ENCODE results near the gene DBNL.
"Not testable (repeated sequence)": the region's sequence is repeated elsewhere in the genome, so short reads cannot be mapped to it uniquely, and the experiment has no call there.

Gene DBNL

DNA sequence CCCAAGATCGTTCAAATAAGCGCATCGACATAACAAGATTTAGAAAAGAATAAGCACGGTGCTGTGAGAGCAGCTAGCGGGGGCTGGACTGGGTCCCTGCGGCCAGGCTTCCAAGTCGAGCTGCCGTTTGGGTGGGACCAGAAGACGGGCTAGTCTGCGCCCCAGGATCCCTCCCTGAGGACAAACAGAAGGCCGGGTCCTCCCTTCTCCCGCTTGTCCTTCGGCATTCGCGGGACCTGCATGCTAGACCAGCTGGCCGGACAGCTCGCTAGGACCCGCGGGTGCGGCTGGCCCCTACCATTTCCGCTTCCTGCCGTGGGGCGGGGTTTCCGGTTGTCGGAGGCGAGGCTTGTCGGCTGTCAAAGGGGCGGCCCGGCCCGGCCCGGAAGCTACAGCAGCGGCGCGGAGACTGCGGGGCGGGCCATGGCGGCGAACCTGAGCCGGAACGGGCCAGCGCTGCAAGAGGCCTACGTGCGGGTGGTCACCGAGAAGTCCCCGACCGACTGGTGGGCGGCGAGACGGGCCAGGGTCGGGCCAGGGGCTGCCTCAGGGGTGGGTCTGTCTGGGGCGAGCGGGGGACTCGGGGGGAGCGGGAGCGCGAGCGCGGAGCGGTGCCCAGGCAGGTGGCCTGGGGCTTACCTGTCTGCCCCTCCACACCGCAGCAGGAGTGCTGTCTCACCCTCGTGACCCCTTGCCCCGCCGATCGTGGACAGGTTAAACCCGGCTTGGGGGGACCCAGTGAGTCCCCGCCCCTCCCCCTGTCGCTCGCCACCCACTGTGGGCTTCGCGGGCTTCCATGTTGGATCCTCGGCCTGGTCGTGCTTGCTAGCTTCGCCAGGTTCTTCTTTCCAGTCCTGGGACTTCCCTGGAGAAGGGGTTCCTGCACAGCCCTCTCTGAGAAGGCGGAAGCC, at the start of gene DBNL:
Gene DBNL (plus strand): TSS at position 388 of the 911 bp plus-strand sequence. CDS start 36 bp downstream, at position 424.
- TF ChIP-seq LEF1 (IDR thresholded peaks at IDR 0.05; ENCODE audit: borderline replicate concordance) (no peak), FOXM1 (IDR thresholded peaks at IDR 0.05; ENCODE audit: borderline replicate concordance) (no peak), FOXA1 (IDR thresholded peaks at IDR 0.05) (no peak), SUZ12 (IDR thresholded peaks at IDR 0.05) (no peak), ZNF384 (IDR thresholded peaks at IDR 0.05) (no peak), HDGF (IDR thresholded peaks at IDR 0.05; ENCODE audit: borderline replicate concordance) (no peak), FOXK2 (IDR thresholded peaks at IDR 0.05) (no peak), ARNT (IDR thresholded peaks at IDR 0.05) (no peak), L3MBTL2 (conservative IDR thresholded peaks at IDR 0.05) (peak; percentile 90), TARDBP (IDR thresholded peaks at IDR 0.05) (no peak)
- TF ChIP-seq, protein P1, sequence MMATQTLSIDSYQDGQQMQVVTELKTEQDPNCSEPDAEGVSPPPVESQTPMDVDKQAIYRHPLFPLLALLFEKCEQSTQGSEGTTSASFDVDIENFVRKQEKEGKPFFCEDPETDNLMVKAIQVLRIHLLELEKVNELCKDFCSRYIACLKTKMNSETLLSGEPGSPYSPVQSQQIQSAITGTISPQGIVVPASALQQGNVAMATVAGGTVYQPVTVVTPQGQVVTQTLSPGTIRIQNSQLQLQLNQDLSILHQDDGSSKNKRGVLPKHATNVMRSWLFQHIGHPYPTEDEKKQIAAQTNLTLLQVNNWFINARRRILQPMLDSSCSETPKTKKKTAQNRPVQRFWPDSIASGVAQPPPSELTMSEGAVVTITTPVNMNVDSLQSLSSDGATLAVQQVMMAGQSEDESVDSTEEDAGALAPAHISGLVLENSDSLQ (IDR thresholded peaks at IDR 0.05): peak; percentile 61
- CTCF ChIA-PET: no interaction called here
- POLR2A ChIA-PET: interaction anchor here (0.9 to 1.9 kb wide), 12 partner anchors 8 to 93 kb away, joined by 3 to 7 read pairs (median 4); partner anchors contain the start of gene POLD2
- DNase-seq (ENCODE audit: extremely low spot score): peak; percentile 93

DNA sequence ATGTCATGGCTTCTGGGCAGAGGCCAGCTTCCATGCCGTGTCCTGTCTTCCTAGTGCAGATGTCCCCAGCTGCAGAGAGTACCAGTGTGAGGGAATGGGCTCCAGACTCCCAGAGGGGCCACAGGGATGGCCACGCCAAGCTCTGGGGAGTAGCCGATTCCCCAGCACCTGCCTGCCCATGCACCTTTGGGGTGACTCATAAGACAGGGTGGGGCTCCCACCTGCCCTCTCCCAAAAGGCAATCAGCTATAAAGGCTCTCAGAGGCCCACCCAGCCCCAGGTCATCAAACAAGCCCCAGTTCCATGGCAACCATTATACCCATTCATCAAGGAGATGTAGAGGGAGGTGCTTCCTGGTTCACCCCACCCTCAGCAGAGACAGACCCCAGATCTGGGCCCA, 47.0 kb upstream of the DBNL start, which contains the start of gene SPDYE1:
Gene SPDYE1 (plus strand): TSS at position 366 of the 400 bp plus-strand sequence. CDS start 2,053 bp downstream, outside the sequence.
- DNase-seq (ENCODE audit: extremely low spot score); CTCF ChIA-PET; POLR2A ChIA-PET: not testable (repeated sequence)

DNA sequence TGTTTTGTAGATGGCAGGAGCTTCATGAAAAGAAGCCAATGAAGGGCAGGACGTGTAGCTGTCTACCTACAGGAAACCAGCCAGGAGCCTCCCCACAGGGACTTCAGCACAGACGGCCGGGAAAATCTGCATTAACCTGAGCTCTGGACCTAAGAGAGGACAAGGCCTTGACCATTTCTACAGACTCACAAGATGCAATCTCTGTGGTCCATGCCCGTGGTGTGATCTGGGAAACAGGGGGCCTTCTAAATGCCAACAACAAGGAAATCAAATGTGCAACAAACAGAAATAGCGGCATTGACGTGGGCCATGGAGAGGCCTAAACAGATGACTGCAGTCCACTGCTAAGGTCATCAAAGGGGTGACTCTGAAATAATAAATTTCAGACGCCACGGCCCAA, 32.4 kb upstream of the DBNL start:
- CTCF ChIA-PET; POLR2A ChIA-PET; DNase-seq (ENCODE audit: extremely low spot score): not testable (repeated sequence)

DNA sequence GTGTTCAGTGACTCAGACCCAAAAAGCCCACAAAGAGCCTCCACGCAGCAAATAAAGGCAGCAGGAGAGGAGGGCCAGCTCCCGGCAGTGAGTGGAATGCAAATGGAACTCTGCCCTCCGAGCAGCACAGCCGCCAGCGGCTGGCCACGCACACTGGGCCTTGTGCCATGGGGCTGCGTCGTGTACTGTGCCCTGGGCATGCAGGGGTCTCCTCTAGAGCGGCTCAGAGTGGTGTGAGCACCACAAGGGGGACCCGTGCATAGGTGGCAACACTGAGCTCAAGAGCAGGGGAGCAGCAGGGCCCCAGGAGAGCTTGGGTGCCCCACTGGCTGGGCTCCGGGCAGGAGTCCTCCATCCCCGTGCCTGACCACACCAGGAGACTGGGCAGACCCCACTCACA, 29.4 kb upstream of the DBNL start:
- CTCF ChIA-PET; DNase-seq (ENCODE audit: extremely low spot score); POLR2A ChIA-PET: not testable (repeated sequence)

DNA sequence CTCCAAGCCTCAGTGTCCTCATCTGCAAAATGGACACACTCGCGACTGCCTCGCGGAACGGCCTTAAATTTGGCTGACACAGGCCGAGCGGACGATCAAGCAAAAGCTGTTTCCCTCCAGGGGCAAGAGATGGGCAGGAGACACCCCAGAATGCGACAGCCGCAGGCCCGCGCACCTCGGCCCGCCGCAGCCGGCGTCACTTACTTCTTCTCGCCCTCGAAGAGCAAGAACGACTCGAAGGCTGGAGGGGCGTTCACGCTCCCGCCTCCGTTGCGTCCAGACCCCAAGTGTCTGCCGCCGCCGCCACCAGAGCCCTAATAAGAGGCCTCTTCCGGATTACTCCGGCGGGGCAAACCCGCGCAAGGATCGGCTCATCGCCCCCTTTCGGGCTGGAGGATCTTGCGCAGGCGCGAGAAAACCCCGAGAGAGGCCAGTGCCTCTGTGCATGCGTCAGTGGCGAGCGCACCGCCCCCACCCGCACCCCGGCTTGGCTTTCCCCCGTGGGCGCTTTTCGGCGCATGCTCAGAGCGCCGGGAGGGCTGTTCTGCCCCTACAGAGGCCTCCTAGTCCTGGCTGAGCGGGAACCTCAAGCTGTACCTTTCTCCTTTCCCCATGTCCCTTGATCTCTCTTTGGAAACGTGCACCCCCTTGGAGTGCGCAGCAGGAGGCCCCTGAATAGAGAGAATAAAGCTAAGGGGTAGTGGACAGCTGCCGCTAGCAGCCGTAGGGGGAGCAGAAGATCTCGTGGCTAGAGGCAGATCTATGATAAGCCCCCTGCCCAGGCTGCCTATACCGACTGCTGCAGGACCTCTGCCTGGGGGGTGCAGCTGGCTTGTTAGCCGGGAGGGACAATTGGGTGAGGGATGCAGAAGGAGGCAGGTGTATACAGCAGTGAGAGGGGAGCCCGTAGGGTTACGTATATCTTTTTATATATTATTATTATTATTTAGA, 25.4 kb upstream of the DBNL start:
- DNase-seq (ENCODE audit: extremely low spot score): peak; percentile 93
- ChIA-PET CTCF (interaction anchor here (0.6 kb wide), 2 partner anchors 177 to 196 kb away, joined by 3 read pairs; no protein-coding TSS in a partner anchor), POLR2A (interaction anchor here (1.1 kb wide), 1 partner anchor 49 kb away, joined by 3 read pairs; no protein-coding TSS in a partner anchor)
- TF ChIP-seq L3MBTL2 (conservative IDR thresholded peaks at IDR 0.05) (peak; percentile 29; the same call in 1 of the 2 replicates), ELF4 (IDR thresholded peaks at IDR 0.05) (peak; percentile 54; the same call in 1 of the 2 replicates)

DNA sequence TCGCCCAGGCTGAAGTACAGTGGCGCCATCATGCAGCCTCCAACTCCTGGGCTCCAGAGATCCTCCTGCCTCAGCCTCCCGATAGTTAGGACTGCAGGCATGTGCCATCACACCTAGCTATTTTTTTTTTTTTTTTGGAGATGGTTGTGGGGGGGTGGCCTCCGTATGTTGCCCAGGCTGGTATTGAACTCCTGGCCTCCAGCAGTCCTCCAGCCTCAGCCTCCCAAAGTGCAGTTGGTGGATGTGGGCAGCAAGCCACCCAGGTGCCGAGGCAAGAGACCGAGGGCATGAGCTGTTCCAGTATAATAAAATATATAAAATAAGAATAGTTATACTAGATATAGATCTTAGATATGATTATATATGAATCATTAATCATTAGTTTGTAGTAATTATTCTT, 24.7 kb upstream of the DBNL start:
- CTCF ChIA-PET: interaction anchor here (0.6 kb wide), 2 partner anchors 177 to 195 kb away, joined by 3 read pairs; no protein-coding TSS in a partner anchor
- POLR2A ChIA-PET: interaction anchor here (1.1 kb wide), 1 partner anchor 50 kb away, joined by 3 read pairs; no protein-coding TSS in a partner anchor
- not testable (repeated sequence) for DNase-seq (ENCODE audit: extremely low spot score)

DNA sequence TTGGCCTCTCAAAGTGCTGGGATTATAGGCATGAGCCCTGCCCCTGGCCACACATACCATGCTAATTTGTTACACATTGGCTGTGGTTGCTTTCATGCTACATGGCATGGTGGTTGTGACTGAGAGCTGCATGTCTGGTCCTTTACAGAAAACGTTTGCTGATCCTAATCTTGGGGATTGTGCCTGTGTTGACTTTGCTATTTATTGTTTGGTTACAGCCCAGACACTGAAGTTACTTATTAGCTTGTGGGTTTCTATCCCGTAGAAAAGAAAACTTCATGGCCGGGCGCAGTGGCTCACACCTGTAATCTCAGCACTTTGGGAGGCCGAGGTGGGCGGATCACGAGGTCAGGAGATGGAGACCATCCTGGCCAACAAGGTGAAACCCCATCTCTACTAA, 22.4 kb upstream of the DBNL start:
- CTCF ChIA-PET; POLR2A ChIA-PET; DNase-seq (ENCODE audit: extremely low spot score): not testable (repeated sequence)

DNA sequence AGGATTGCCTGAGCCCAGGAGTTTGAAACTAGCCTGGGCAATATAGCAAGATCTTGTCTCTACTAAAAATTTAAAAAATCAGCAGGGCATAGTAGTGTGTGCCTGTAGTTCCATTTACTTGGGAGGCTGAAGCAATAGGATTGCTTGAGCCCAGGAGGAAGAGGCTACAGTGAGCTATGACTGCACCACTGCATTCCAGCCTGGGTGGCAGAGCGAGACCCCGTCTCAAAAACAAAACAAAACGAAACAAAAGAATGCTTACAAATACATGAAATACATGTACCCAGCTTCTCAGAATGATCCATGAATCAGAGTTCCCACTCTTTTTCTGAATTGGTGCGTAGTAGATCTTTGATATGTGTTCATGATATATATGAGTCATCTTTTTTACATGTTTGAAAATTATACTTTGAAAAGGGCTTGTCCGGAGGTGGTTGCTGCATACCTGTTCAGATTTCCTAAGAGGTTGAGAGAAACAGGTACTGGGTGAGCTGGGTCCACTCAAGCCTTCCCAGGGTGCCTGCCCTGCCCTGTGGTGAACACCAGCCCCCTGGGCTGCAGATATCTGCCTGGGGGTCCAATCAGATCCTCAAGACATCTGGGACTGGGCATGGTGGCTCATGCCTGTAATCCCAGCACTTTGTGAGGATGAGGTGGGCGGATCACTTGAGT, 21.6 kb upstream of the DBNL start:
- POLR2A ChIA-PET; DNase-seq (ENCODE audit: extremely low spot score); CTCF ChIA-PET: not testable (repeated sequence)

DNA sequence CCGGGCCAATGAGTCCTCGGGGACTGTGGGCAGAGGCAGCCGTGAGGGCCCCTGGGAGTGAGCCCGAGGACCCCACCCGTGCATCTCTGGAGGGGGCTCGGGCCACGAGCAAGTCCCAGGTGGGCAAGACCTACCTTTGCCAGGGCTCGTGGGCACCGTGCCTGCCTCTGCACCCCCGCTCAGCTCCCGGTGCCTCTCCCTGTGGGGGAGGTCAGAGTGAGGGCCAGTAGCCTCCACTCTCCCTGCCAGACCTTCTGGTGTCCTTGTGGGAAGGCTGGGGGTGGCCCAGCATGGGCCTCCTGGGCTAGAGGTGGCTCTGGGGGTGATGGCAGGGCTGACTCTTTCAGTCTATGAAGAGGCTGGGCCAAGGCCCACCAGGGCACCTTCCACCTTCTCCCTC, 15.1 kb upstream of the DBNL start:
- POLR2A ChIA-PET; CTCF ChIA-PET; DNase-seq (ENCODE audit: extremely low spot score): not testable (repeated sequence)

DNA sequence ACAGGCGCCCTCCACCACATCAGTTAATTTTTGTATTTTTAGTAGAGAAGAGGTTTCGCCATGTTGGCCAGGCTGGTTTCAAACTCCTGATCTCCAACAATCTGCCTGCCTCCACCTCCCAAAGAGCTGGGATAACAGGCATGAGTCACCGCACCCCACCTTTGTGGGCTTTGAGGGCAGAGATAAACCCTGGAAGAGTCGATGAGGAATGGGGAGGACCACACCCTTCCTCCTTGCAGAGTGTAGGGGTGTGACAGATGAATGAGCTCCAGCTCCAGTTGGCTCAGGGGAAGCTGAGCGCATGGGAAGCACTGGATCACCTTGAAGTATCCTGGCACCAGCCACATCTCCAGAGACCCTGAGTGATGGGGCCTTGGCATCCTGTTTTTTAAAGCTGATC, 14.5 kb upstream of the DBNL start:
- DNase-seq (ENCODE audit: extremely low spot score); CTCF ChIA-PET; POLR2A ChIA-PET: not testable (repeated sequence)

DNA sequence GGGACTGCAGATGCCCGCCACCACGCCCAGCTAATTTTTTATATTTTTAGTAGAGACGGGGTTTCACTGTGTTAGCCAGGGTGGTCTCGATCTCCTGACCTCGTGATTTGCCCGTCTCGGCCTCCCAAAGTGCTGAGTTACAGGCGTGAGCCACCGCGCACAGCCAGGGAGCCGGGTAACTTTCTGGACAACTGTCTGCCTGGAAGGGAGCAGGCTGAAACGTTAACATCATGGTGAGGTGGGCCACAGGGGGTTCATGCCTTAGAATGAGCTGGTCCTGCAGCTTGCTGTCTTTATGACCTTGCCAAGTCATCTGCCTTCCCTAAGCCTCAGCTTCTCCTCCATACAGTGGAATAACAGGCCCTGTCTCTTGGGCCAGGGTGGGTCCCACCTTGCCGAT, 13.2 kb upstream of the DBNL start:
- POLR2A ChIA-PET; CTCF ChIA-PET; DNase-seq (ENCODE audit: extremely low spot score): not testable (repeated sequence)

DNA sequence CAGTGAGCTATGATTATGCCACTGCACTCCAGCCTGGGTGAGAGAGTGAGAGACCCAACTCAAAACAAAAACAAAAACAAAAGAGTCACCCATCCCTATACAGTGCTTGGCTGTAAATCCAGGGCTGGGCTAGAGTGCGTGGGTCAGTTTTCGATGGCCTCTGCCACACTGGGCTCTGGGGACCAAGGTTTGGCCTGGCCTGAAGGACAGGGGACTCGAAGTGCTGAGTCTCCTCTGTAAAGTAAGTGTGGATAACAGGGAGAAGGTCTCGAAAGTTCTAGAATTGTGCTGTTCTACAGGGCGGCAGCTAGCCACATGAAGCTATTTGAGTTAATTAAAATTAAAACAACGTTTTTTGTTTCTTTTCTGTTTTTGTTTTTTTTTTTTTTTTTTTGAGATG, 12.5 kb upstream of the DBNL start:
- CTCF ChIA-PET; POLR2A ChIA-PET; DNase-seq (ENCODE audit: extremely low spot score): not testable (repeated sequence)

DNA sequence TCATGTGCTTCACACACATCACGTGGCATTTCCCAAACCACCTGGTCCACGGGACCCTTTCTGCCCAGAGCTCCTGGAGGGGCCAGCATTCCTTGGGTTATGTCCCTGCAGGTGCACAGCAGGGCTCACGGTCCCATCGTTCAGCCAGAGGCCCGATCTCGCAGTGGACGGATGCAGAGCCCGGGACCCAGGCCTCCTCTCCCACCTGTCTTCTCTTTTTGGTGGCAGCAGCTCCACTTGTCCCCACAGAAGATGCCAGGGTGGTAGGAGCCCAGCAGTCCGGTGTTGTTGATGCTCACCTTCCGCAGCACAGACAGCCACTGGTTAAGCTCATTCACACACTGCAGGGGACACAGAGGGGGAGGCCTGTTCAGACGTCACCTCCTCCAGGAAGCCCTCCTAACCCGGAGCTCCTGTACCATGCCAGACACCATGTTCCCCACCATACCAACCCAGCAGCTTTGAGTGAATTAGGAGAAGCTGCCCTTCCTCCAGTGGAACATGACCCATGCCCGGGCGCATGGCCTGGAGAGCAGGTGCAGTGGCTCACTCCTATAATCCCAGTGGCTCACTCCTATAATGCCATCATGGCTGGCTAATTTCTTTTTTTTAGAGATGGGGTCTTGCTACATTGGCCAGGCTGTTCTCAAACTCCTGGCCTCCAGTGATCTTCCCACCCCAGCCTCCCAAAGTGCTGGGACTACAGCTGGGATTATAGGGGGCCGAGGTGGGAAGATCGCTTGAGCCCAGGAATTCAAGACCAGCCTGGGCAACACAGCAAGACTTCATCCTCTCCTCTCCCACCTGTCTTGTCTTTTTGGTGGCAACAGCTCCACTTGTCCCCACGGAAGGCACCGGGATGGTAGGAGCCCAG, 10.3 kb upstream of the DBNL start:
- CTCF ChIA-PET; DNase-seq (ENCODE audit: extremely low spot score): not testable (repeated sequence)
- POLR2A ChIA-PET: interaction anchor here (0.7 kb wide), 1 partner anchor 11 kb away, joined by 3 read pairs; no protein-coding TSS in a partner anchor

All from HEK293T (cell line).